Testis (tissue), 3 donors: Measurements from ENCODE around the gene TRPM3. TPM values are rescaled to one million over a fixed set of nuclear protein-coding genes. Genes with fewer than 3 reads are reported as not detected.

Experiments
- DNase-seq: peaks from one replicate; pipeline ENCODE4 v3.0.0-alpha.2; 2019
- H3K27ac ChIP-seq, 2 donors: fragments of 200-600 bp; sonication (generic); one replicate each; pipeline ENCODE4 v1.5.1; 2019
- H3K27me3 ChIP-seq: fragments of 200-600 bp; sonication (generic); one replicate; pipeline ENCODE4 v1.5.1; 2019
- H3K36me3 ChIP-seq: fragments of 200-600 bp; sonication (generic); one replicate; pipeline ENCODE4 v1.5.1; 2017; ENCODE audit warnings: low read depth; ENCODE audit errors: missing control alignments
- H3K4me1 ChIP-seq: fragments of 200-600 bp; sonication (generic); one replicate; pipeline ENCODE4 v1.5.1; 2019
- H3K4me3 ChIP-seq, 2 donors: fragments of 200-600 bp; sonication (generic); one replicate each; pipeline ENCODE4 v1.5.1; 2017 to 2019
- H3K9me3 ChIP-seq: fragments of 200-600 bp; sonication (generic); one replicate; pipeline ENCODE4 v1.5.1; 2017
- POLR2A ChIP-seq: fragments of 450-650 bp; IDR thresholded peaks from one replicate; pipeline ENCODE4 v1.6.1; 2017; ENCODE audit warnings: antibody characterized with exemption, mild to moderate bottlenecking, moderate library complexity
- WGBS, 2 donors: methylation state at CpG; one replicate each; pipeline ENCODE4 v1.1.5; 2018; 5-methylcytosine and 5-hydroxymethylcytosine counted together
- intact Hi-C: fragments of 100-400 bp; cut with DNase I; formaldehyde crosslinking; loops from one replicate; pipeline ENCODE4 v1.15.1; 2023; ENCODE audit warnings: low total_unique reads
- polyA plus RNA-seq: library from polyadenylated mRNA; stranded (reverse); fragments of 350-450 nt; fragmentation: Illumina TruSeq; extraction: RNeasy Lipid Tissue Mini Kit (QIAGEN cat#74804); gene quantifications from one replicate; pipeline ENCODE4 v1.2.3, GENCODE V29; 2014; ENCODE audit warnings: low read depth, low replicate concordance; ENCODE audit not compliant: insufficient read depth
- total RNA-seq, 2 donors: library from RNA; depleted of rRNA; stranded (reverse); fragments of >200 nt; gene quantifications; one replicate each; pipeline ENCODE4 v1.2.3, GENCODE V29; 2016
- TF ChIP-seq, protein P1 (sequence below), 3 experiments: fragments of 450-650 bp in 2 of 3; fragments of 200-600 bp in 1 of 3; sonication (generic) in 1 of 3; IDR thresholded peaks; one replicate each; pipeline ENCODE4 v1.5.1; 2016 to 2019; ENCODE audit warnings: antibody characterized with exemption in 3 of 3, mild to moderate bottlenecking in 2 of 3, moderate library complexity in 1 of 3

The TRPM3 gene
- total and polyA plus RNA-seq, 3 donors from 2014 or later, result 4.1 to 54.3 (median 43.9) TPM

DNA sequence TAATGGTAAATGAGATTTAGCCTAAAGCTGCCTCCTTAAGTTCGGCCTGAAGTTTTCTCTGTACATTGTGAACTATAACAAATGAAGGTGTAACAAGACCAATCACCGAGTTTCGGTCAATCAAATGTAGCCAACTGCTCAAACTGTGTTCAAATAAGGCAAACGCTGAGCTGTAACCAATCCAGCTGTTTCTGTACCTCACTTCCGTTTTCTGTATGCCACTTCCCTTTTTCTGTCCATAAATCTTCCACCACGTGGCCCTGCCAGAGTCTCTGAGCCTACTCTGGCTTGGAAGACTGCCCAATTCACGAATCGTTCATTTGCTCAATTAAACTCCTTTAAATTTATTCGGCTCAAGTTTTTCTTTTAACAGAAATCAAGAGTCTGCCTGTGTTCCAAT, 513.5 kb downstream of the TRPM3 start:
- TF ChIP-seq POLR2A, result no peak
- TF ChIP-seq, protein P1, sequence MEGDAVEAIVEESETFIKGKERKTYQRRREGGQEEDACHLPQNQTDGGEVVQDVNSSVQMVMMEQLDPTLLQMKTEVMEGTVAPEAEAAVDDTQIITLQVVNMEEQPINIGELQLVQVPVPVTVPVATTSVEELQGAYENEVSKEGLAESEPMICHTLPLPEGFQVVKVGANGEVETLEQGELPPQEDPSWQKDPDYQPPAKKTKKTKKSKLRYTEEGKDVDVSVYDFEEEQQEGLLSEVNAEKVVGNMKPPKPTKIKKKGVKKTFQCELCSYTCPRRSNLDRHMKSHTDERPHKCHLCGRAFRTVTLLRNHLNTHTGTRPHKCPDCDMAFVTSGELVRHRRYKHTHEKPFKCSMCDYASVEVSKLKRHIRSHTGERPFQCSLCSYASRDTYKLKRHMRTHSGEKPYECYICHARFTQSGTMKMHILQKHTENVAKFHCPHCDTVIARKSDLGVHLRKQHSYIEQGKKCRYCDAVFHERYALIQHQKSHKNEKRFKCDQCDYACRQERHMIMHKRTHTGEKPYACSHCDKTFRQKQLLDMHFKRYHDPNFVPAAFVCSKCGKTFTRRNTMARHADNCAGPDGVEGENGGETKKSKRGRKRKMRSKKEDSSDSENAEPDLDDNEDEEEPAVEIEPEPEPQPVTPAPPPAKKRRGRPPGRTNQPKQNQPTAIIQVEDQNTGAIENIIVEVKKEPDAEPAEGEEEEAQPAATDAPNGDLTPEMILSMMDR (IDR thresholded peaks at IDR 0.05), result no peak
- Histone ChIP-seq H3K36me3 (no peaks in the 10 kb centered on the region), H3K9me3 (no peaks in the 10 kb centered on the region), H3K4me1 (no peaks in the 10 kb centered on the region), H3K4me3 (no peak overlapping the region), H3K27me3 (no peaks in the 10 kb centered on the region), H3K27ac (no peak overlapping the region)
- 69 to 75% methylated on average over 9 of the region's 9 CpGs for WGBS, 2 donors
- DNase-seq, result no peak
- intact Hi-C loops, result no loop called here

DNA sequence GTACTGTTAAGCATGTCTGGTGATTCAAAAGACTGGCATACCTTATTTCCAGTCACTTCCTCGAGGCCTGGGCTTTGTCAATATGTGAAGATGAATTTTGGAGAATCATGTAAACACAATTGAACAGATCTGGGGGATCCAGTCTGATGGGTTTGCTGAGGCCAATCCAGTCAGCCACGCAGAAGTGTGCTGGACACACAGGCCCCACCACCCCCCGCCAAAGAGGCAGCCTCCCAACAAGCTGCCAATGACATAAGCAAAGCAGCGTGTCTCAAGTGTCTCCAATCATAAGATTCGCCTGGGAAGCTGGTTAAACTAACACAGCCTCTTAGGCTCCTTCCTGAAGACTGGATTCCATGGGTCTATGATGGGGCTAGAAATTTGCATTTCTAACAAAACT, 514.1 kb downstream of the TRPM3 start:
- no peak for DNase-seq
- intact Hi-C loops, result no loop called here
- no peaks in the 10 kb centered on the region for H3K36me3 ChIP-seq
- no peak for TF ChIP-seq POLR2A
- TF ChIP-seq, protein P1 (IDR thresholded peaks at IDR 0.05), result no peak
- H3K27me3 ChIP-seq, result no peaks in the 10 kb centered on the region
- WGBS, 2 donors, result 81 to 95% methylated on average over 3 to 5 of the region's 5 CpGs
- no peaks in the 10 kb centered on the region for H3K9me3 ChIP-seq
- H3K27ac ChIP-seq, result no peak overlapping the region
- no peak overlapping the region for H3K4me3 ChIP-seq
- H3K4me1 ChIP-seq, result peaks cover under 1% of the 10 kb centered on the region

DNA sequence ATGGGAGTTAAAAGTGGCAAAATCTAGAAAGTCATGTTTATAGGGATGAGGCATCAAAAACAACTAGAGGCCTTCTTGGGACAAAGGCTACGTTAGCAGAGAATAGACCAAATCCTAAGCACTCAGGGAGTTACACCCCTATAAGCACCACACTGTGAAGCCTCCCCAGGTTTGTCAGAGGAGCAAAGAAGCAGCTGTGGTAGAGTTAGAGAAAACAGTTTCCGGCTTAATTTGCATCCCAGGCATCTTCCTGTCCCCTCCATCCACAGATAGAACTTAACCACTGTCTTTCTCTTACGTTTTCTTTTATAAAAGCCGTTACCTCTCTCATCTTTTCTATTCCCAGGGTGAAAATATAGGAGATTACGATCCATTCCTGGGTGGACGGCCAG, 518.4 kb downstream of the TRPM3 start:
- 89 to 94% methylated on average over 6 of the region's 6 CpGs for WGBS, 2 donors
- H3K27ac ChIP-seq, result peak overlapping the region; percentile 83 to 88
- no peaks in the 10 kb centered on the region for H3K27me3 ChIP-seq
- H3K4me1 ChIP-seq, result peaks cover 22% of the 10 kb centered on the region
- no peaks in the 10 kb centered on the region for H3K36me3 ChIP-seq
- intact Hi-C loops, result loop anchor here (5.0 kb wide), 2 partner anchors 121 to 251 kb away; no protein-coding TSS in a partner anchor
- DNase-seq, result no peak
- H3K4me3 ChIP-seq, result no peak overlapping the region
- TF ChIP-seq POLR2A, result no peak
- TF ChIP-seq, protein P1 (IDR thresholded peaks at IDR 0.05), result no peak
- no peaks in the 10 kb centered on the region for H3K9me3 ChIP-seq

DNA sequence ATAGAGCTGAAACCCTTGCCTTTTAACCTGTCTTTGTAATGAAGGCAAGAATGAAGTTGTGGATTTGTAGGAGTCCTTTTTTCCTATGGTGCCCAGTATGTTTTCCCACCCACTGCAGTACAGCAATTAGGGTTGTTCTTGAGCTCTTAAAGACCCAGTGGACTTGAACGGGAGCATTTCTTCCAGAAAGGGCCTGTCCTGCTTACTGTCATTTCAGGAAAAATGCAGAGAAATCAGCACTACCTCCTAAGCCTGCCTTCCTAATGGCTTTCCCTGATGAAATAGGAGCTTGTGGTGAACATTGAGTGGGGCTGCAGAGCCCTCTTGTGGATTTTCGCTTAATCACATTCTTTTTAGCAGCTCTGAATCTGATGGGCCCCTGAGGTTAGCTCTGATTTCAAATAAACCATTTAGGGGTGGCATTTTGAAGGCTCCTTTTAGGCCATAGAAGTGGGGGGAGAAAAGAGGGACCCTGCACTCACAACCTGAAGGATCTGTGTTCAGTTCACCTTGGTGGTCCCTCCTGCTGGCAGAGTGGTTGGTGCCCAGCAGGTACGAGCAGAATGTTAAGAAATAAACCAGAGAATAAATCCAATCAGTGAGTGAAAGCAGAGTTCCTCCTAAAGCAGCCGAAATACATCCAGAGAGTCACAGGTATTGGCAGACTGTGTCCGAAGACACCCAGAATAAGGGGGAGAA, 519.0 kb downstream of the TRPM3 start:
- H3K27me3 ChIP-seq, result no peaks in the 10 kb centered on the region
- peak overlapping the region; percentile 83 to 88 for H3K27ac ChIP-seq
- DNase-seq, result peak; percentile 79
- no peak for TF ChIP-seq POLR2A
- TF ChIP-seq, protein P1 (IDR thresholded peaks at IDR 0.05), result peak; percentile 63 to 89 (median 71)
- WGBS, 2 donors, result 52 to 66% methylated on average over 5 of the region's 5 CpGs
- no peak overlapping the region for H3K4me3 ChIP-seq
- no peaks in the 10 kb centered on the region for H3K9me3 ChIP-seq
- H3K4me1 ChIP-seq, result peaks cover 22% of the 10 kb centered on the region
- H3K36me3 ChIP-seq, result no peaks in the 10 kb centered on the region
- intact Hi-C loops, result loop anchor here (5.0 kb wide), 2 partner anchors 120 to 250 kb away; no protein-coding TSS in a partner anchor
